Subcutaneous abdominal adipose tissue (tissue), 5 donors: ENCODE measurements around the gene LUZP1.
"Not testable (repeated sequence)": the region's sequence is repeated elsewhere in the genome, so short reads cannot be mapped to it uniquely, and the experiment has no call there.

Source experiments
- H3K27ac ChIP-seq: one replicate; pipeline ENCODE4 v1.7.0; 2013; ENCODE audit warnings: low read depth, mild to moderate bottlenecking, inconsistent platforms, low read length, moderate library complexity
- H3K27me3 ChIP-seq, 5 donors: one replicate each; pipeline ENCODE4 v1.7.0; 2013; ENCODE audit warnings: low read length in 5 of 5, inconsistent platforms in 1 of 5; ENCODE audit not compliant: control insufficient read depth in 5 of 5, insufficient read depth in 4 of 5
- H3K36me3 ChIP-seq, 5 donors: one replicate each; pipeline ENCODE4 v1.7.0; 2013; ENCODE audit warnings: low read length in 5 of 5; ENCODE audit not compliant: control insufficient read depth in 5 of 5, insufficient read depth in 5 of 5
- H3K4me1 ChIP-seq, 5 donors: one replicate each; pipeline ENCODE4 v1.7.0; 2013; ENCODE audit warnings: low read length in 5 of 5, mild to moderate bottlenecking in 3 of 5, moderate library complexity in 1 of 5; ENCODE audit not compliant: control insufficient read depth in 5 of 5, insufficient read depth in 5 of 5
- H3K4me3 ChIP-seq, 5 donors: one replicate each; pipeline ENCODE4 v1.7.0; 2013; ENCODE audit warnings: low read length in 5 of 5, low read depth in 1 of 5
- H3K9ac ChIP-seq, 5 donors: one replicate each; pipeline ENCODE4 v1.7.0; 2013; ENCODE audit warnings: low read length in 5 of 5, mild to moderate bottlenecking in 4 of 5, moderate library complexity in 3 of 5
- H3K9me3 ChIP-seq, 5 donors: one replicate each; pipeline ENCODE4 v1.7.0; 2013; ENCODE audit warnings: low read length in 5 of 5; ENCODE audit not compliant: control insufficient read depth in 5 of 5
- donor health status: healthy.
- donor health status: healthy.
- donor health status: healthy.
- donor health status: healthy.
- donor health status: healthy.

The LUZP1 gene

DNA sequence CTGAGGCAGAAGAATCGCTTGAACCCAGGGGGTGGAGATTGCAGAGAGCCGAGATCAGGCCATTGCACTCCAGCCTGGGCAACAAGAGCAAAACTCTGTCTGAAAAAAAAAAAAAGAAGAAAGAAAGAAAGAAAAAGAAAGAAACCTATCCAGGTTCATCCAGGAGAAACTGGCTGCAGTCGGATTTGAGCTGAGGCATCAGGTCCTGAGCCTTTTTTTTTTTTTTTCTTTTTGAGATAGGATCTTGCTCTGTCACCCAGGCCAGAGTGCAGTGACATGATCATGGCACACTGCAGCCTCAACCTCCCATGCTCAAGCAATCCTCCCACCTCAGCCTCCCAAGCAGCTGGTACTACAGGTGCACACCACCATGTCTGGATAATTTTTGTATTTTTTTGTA is 22.5 kb upstream of the LUZP1 start:
- Histone ChIP-seq H3K4me1 (peaks cover 0 to 5% (median 0%) of the 10 kb centered on the region in 5 donors), H3K9me3 (no peaks in the 10 kb centered on the region), H3K27me3 (peaks cover 0 to 6% (median 0%) of the 10 kb centered on the region in 5 donors), H3K4me3 (no peak overlapping the region), H3K36me3 (no peaks in the 10 kb centered on the region), H3K27ac (no peak overlapping the region), H3K9ac (no peak overlapping the region)

DNA sequence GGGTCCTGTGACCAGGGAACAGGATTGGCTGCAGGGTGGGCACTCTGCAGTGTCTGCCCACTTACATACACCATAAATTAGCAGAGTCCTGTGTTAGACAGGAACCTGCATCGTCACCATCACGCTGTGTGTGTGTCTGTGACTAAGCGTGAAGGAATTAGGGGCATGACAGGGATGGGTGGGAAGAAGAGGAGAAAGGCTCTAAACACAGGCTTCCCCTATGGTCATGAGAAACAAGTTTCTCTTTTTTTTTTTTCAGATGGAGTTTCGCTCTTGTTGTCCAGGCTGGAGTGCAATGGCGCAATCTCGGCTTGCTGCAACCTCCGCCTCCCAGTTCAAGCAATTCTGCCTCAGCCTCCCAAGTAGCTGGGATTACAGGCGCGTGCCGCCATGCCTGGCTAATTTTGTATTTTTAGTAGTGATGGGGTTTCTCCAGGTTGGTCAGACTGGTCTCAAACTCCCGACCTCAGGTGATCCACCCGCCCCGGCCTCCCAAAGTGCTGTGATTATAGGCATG is 20.3 kb upstream of the LUZP1 start:
- not testable (repeated sequence) for H3K27me3 ChIP-seq, H3K9me3 ChIP-seq

DNA sequence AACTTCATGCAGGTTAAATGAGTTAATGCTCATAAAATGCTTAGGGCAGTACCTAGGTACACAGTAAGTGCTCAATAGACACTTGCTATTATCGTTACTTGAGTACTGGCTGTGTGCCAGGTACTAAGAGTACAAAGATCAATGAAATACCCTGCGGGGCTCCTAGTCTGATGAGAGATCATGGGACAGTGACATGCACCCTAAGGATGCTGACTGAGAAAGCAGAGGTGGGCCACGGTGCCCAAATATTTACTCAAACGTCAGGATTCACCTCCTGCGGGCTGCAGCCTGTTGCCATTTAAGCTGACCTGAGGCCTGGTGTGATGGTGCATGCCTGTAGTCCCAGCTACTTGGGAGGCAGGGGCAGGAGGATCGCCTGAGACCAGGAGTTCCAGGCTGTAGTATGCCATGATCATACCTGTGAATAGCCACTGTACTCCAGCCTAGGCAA is 19.8 kb upstream of the LUZP1 start:
- Histone ChIP-seq H3K27ac (no peak overlapping the region), H3K4me3 (no peak overlapping the region), H3K9me3 (no peaks in the 10 kb centered on the region), H3K36me3 (no peaks in the 10 kb centered on the region), H3K27me3 (peaks cover 0 to under 1% (median 0%) of the 10 kb centered on the region in 5 donors), H3K9ac (no peak overlapping the region), H3K4me1 (peaks cover 0 to 6% (median 5%) of the 10 kb centered on the region in 5 donors)

More for the DNA sequence above, 20.3 kb upstream of the LUZP1 start:
- not testable (repeated sequence) for H3K27ac ChIP-seq, H3K4me3 ChIP-seq, H3K9ac ChIP-seq, H3K36me3 ChIP-seq, H3K4me1 ChIP-seq

DNA sequence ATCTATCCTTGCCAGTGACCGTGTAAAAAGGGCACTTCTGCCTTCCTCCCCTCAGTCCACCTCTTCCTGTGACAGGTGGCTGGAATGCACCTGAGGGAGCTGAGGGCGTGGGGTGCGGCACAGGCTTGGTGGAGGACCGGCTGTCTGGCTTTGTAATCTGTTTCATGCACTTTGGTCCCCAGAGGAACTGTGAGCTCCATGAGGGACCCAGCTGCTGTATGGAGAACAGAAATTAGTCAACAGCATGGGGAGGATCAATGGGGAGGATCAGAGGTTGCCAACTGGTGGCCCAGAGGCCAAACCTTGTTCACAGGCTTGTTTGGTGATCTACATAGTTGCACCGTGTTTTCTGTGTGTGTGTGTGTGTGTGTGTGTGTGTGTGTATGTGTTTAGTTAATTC is 19.0 kb upstream of the LUZP1 start:
- Histone ChIP-seq H3K27me3 (no peaks in the 10 kb centered on the region), H3K9me3 (no peaks in the 10 kb centered on the region), H3K4me1 (peaks cover 0 to 6% (median 5%) of the 10 kb centered on the region in 5 donors), H3K9ac (no peak overlapping the region), H3K36me3 (no peaks in the 10 kb centered on the region), H3K4me3 (no peak overlapping the region), H3K27ac (no peak overlapping the region)

DNA sequence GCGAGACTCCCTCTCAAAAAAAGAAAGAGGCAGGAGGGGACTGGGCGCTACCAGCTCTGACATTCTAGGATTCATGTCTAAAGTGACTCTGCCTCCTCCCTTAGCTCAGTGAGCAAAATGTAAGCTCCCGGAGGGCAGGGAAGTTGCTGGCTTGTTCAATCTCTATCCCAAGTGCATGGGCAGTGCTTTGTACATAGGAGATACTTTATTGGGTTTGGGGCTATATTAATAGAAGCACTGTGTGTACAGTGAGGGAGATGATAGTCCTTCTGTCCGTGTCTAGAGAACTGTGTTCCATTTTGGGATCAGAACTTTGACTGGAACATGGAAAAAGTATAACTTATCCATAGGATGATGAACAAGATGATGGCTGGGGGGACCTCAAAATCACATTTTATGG is 16.7 kb upstream of the LUZP1 start:
- Histone ChIP-seq H3K4me3 (no peak overlapping the region), H3K27me3 (no peaks in the 10 kb centered on the region), H3K9ac (no peak overlapping the region), H3K27ac (no peak overlapping the region), H3K9me3 (no peaks in the 10 kb centered on the region), H3K36me3 (no peaks in the 10 kb centered on the region), H3K4me1 (peaks cover 0 to 7% (median 6%) of the 10 kb centered on the region in 5 donors)

DNA sequence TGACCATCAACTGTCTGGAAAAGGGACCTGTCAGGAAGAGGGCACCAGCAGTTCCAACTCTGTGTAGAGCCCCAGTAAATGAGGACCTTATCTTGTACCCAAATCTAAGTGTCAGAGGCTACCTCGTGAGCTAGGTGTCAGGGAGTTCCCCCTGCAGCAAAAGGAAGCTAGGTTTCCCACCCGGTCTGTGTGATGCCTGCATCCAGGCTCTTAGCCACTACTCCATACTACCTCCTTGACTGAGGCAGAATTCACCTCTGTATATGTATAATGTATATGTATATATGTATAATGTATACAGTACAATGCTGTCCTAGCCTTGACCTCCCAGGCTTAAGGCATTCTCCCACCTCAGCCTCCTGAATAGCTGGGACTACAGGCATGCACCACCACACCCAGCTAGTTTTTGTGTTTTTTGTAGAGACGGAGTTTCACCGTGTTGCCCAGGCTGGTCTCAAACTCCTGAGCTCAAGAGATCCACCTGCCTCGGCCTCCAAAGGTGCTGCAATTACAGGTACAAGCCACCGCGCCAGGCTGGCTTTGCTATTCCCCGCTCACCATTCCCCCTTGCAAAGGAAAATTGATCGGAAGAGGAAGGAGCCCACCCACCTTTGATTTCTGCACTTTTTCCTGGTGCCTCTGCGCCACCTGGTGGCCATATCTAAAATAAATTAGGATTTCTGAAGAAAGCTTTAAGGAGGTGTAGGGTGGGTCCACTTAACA is 15.7 kb upstream of the LUZP1 start:
- H3K27me3 ChIP-seq, result no peaks in the 10 kb centered on the region
- no peak overlapping the region for H3K27ac ChIP-seq
- no peaks in the 10 kb centered on the region for H3K9me3 ChIP-seq
- no peaks in the 10 kb centered on the region for H3K36me3 ChIP-seq
- peak overlapping the region in 2 of 5 donors; percentile 33 to 56 for H3K9ac ChIP-seq
- H3K4me1 ChIP-seq, result peaks cover 0 to 8% (median 6%) of the 10 kb centered on the region in 5 donors
- H3K4me3 ChIP-seq, result peak overlapping the region; percentile 56 to 79 (median 57)

DNA sequence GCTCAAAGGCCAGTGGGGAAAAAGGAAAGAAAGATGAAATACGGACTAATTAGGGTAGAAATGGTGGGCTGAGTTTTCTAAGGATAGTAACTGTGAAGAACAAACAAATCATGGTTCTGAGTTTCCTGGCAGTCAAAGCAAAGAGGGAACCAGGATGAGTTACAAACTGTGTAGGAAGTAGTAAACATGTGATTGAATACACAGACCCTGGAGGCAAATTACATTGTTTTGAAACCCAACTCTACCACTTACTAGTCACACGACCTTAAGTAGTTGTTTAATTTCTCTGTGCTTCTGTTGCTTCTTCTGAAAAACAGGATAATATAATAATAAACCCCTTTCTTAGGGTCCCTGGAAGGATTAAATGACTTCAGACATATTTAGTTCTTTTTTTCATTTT is 11.2 kb upstream of the LUZP1 start:
- Histone ChIP-seq H3K27ac (no peak overlapping the region), H3K4me1 (peaks cover 5 to 34% (median 20%) of the 10 kb centered on the region in 5 donors), H3K9ac (no peak overlapping the region), H3K4me3 (no peak overlapping the region), H3K36me3 (no peaks in the 10 kb centered on the region), H3K9me3 (no peaks in the 10 kb centered on the region), H3K27me3 (no peaks in the 10 kb centered on the region)

DNA sequence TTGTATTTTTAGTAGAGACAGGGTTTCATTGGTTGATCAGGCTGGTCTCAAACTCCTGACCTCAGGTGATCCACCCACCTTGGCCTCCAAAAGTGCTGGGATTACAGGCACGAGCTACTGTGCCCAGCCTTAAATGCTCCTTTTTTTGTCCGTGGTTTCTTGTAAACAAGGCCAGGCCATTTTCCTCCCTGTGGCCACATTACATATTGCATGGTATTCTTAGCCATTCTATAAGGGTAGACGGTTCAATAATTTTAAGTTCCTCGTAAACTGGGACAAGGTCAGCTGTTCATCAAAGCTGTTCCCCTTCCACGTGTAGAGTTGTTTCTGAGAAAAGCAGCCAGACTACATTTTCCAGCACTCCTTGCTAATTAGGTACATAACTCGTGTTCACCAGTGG is 10.3 kb upstream of the LUZP1 start:
- H3K4me3 ChIP-seq, result no peak overlapping the region
- H3K9me3 ChIP-seq, result no peaks in the 10 kb centered on the region
- no peak overlapping the region for H3K9ac ChIP-seq
- peaks cover 5 to 33% (median 16%) of the 10 kb centered on the region in 5 donors for H3K4me1 ChIP-seq
- H3K27me3 ChIP-seq, result no peaks in the 10 kb centered on the region
- no peaks in the 10 kb centered on the region for H3K36me3 ChIP-seq
- peak overlapping the region; percentile 76 for H3K27ac ChIP-seq

DNA sequence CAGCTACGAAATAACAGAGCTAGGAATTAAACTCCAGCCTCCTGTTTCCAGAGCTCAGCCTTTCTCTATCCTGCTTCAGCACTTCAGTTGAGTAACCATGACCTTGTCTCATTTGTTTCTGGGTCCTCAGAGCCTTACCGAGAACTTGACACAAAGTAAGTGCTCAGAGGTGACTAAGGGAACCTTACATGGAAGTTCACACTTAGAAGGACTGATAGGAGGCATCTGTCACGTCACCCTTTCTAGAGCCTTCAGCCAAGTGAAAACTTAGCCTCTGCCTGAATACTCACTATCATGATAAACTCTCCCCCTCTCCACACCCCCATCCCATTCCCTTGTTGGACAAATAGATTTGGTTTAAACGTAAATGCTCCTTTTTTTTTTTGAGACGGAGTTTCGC is 9.8 kb upstream of the LUZP1 start:
- H3K36me3 ChIP-seq, result no peaks in the 10 kb centered on the region
- H3K27ac ChIP-seq, result peak overlapping the region; percentile 76
- H3K4me1 ChIP-seq, result peaks cover 5 to 33% (median 16%) of the 10 kb centered on the region in 5 donors
- peak overlapping the region in 4 of 5 donors; percentile 74 to 81 (median 76) for H3K4me3 ChIP-seq
- peak overlapping the region in 3 of 5 donors; percentile 63 to 84 (median 84) for H3K9ac ChIP-seq
- H3K9me3 ChIP-seq, result no peaks in the 10 kb centered on the region
- no peaks in the 10 kb centered on the region for H3K27me3 ChIP-seq
